GM21786 (cell line): Measurements from ENCODE around the gene SHOX.
"Not testable (repeated sequence)": the region's sequence is repeated elsewhere in the genome, so short reads cannot be mapped to it uniquely, and the experiment has no call there.

ENCODE experiments used
- ATAC-seq: cut with Tn5 transposase; IDR thresholded peaks from one replicate; pipeline ENCODE4 v1.9.1; 2021; ENCODE audit not compliant: unreplicated experiment

The SHOX gene

GRCh38 chrX:621705-622503 is 8.7 kb upstream of the SHOX start:
- no peak for ATAC-seq

DNA sequence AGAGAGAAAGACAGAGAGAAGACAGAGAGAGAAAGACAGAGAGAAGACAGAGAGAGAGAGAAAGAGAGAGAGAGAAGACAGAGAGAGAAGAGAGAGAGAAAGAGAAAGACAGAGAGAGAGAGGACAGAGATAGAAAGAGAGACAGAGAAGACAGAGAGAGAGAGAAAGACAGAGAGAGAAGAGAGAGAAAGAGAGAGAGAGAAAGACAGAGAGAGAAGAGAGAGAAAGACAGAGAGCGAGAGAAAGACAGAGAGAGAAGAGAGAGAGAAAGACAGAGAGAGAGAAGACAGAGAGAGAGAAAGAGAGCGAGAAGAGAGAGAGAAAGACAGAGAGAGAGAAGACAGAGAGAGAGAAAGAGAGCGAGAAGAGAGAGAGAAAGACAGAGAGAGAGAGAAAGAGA is 7.8 kb upstream of the SHOX start:
- ATAC-seq: not testable (repeated sequence)

DNA sequence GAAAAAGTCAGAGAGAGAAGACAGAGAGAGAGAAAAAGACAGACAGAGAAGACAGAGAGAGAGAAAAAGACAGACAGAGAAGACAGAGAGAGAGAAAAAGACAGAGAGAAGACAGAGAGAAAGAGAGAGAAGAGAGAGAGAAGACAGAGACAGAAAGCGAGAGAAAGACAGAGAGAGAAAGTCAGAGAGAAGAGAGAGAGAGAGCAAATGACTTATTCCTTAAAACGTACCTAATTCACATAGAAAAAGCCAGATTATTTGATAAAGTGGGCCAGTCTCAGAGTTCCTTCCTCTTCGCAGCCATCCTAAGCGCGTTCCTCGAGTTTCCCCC is 7.4 kb upstream of the SHOX start:
- ATAC-seq: no peak

- no peak for ATAC-seq
Measured at GRCh38 chrX:623599-624315, 6.8 kb upstream of the SHOX start.

GRCh38 chrX:625137-625691 is 5.4 kb upstream of the SHOX start:
- no peak for ATAC-seq

- not testable (repeated sequence) for ATAC-seq
Measured at GRCh38 chrX:626047-626446, 4.5 kb upstream of the SHOX start.

- no peak for ATAC-seq
Measured at GRCh38 chrX:626745-627509, 3.7 kb upstream of the SHOX start.

DNA sequence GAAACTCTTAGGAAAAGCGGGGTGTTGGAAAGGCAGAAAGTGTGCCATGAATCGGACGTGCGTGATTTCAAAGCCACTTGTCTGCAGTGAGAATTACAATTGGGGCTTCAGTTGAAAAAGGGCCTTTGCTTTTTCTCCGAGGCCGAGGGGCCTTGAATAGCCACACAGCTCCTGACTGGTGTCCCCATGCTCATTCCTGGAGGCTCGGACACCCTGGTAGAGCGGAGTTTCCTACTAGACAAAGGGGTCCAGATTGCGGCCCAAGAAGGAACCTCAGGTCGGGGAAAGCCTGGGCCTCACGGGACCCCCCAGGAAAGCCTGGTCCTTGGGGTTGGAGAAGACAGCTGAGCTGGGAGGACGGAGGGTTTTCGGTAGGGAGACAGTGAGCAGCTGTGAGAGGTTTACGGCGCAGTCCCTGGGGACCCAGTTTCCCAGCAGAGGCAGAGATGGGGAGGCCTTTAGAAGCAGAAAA is 3.0 kb upstream of the SHOX start:
- ATAC-seq: no peak

DNA sequence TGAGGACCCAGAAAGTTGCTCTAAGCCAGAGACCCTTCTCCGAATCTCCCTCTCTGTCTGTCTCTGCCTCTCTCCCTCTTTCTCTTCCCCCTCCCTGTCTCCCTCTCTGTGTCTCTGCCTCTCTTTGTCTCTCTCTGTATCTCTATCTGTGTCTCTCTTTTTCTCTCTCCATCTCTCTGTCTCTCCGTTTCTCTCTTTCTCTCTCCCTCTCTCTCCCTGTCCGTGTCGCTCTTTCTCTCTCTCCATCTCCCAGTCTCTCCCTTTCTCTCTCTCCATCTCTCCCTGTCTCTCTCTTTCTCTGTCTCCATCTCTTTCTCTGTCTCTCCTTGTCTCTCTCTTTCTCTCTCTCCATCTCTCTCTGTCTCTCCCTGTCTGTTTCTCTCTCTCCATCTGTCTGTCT is 2.6 kb upstream of the SHOX start:
- no peak for ATAC-seq

DNA sequence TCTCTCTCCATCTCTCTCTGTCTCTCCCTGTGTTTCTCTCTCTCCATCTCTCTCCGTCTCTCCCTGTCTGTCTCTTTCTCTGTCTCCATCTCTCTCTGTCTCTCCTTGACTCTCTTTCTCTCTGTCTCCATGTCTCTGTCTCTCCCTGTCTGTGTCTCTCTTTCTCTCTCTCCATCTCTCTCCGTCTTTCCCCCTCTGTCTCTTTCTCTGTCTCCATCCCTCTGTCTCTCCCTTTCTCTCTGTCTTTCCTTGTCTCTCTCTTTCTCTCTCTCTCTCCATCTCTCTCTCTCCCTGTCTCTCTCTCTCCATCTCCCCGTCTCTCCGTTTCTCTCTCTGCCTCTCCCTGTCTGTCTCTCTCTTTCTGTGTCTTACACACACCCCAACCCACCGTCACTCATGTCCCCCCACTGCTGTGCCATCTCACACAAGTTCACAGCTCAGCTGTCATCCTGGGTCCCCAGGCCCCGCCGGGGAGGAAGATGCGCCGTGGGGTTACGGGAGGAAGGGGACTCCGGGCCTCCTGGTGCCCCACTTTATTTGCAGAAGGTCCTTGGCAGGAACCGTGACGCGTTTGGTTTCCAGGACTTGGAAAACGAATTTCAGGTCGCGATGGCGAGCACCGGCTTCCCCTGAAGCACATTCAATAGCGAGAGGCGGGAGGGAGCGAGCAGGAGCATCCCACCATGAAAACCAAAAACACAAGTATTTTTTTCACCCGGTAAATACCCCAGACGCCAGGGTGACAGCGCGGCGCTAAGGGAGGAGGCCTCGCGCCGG is 1.2 kb upstream of the SHOX start:
- ATAC-seq: no peak

- no peak for ATAC-seq
Measured at GRCh38 chrX:630007-630611, 482 bp upstream of the SHOX start.

- ATAC-seq: no peak
Measured at GRCh38 chrX:631802-632365, 1.3 kb downstream of the SHOX start.

GRCh38 chrX:632366-633042 is 1.9 kb downstream of the SHOX start:
- ATAC-seq: no peak

DNA sequence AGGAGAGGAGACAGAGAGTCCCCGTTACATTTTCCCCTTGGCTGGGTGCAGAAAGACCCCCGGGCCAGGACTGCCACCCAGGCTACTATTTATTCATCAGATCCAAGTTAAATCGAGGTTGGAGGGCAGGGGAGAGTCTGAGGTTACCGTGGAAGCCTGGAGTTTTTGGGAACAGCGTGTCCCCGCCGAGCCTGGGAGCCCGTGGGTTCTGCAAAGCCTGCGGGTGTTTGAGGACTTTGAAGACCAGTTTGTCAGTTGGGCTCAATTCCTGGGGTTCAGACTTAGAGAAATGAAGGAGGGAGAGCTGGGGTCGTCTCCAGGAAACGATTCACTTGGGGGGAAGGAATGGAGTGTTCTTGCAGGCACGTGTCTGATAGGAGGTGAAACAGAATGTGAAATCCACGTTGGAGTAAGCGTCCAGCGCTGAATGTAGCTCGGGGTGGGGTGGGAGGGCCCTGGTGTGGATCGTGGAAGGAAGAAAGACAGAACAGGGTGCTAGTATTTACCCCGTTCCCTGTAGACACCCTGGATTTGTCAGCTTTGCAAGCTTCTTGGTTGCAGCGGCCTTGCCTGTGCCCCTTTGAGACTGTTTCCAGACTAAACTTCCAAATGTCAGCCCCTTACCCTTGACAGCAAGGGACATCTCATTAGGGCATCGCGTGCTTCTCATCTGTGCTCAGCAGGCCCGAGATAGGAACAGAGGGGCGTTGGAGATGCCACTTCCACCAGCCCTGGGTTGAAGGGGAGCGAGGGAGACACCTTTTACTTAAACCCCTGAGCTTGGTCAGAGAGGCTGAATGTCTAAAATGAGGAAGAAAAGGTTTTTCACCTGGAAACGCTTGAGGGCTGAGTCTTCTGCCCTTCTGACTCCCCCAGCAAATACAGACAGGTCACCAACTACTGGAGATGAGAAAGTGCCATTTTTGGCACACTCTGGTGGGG is 2.7 kb downstream of the SHOX start:
- ATAC-seq: no peak

- ATAC-seq: no peak
Measured at GRCh38 chrX:633985-634958, 3.7 kb downstream of the SHOX start.

- ATAC-seq: no peak
Measured at GRCh38 chrX:635428-636090, 5.0 kb downstream of the SHOX start.
